ENCODE results near the gene WNK4.

Gene WNK4

GRCh38 chr17:42841975-42842685 is 61.7 kb downstream of the WNK4 start:
- DNase-seq (ENCODE audit: low spot score): no peak

- DNase-seq (ENCODE audit: low spot score): peak; percentile 43
These were observed 63.0 kb downstream of the WNK4 start for GRCh38 chr17:42843358-42843934.

- DNase-seq (ENCODE audit: low spot score): no peak
These were observed 63.9 kb downstream of the WNK4 start, which contains the start of gene AOC2 for GRCh38 chr17:42844271-42844670. TSS of gene AOC2 (plus strand) at chr17:42844580. CDS start at chr17:42844627, 47 bp downstream.

- no peak for DNase-seq (ENCODE audit: low spot score)
These were observed 64.5 kb downstream of the WNK4 start for GRCh38 chr17:42844761-42845555.

- no peak for DNase-seq (ENCODE audit: low spot score)
These were observed 65.1 kb downstream of the WNK4 start for GRCh38 chr17:42845556-42845917.

GRCh38 chr17:42845918-42846593 is 65.6 kb downstream of the WNK4 start:
- DNase-seq (ENCODE audit: low spot score): no peak

All from NAMALWA (cell line).